ENCODE data around the gene USP25. TPM values are rescaled to one million over a fixed set of nuclear protein-coding genes. Genes with fewer than 3 reads are reported as not detected.

Gene USP25
- polyA plus RNA-seq, 3 donors from 2014 or later, result 9.6 to 12.1 (median 9.8) TPM

DNA sequence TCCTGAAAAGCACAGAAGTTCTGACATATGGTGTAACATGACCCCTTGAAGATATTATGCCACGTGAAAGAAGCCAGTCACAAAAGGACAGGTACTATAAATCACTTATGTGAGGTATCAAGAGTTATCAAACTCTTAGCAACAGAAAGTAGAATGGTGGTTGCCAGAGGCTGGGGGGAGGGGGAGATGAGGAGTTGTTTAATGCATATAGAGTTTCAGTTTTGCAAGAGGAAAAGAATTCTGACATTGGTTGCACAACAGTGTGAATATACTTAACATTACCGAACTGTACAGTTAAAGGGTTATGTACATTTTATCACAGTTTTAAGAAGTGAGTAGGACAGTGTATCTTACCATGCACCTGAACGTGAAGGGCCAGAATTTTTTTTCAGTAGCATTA, 80.0 kb downstream of the USP25 start:
- H3K27me3 Mint-ChIP-seq (ENCODE audit: low read depth in 3 of 3), result no peaks in the 10 kb centered on the region
- H3K4me1 Mint-ChIP-seq, result peaks cover 13 to 43% of the 10 kb centered on the region in 2 donors
- peak overlapping the region in 1 of 6 donors; percentile 65 for H3K27ac Mint-ChIP-seq
- H3K9me3 Mint-ChIP-seq, result peaks cover 0 to 3% (median 0%) of the 10 kb centered on the region in 6 donors
- peaks cover 13 to 37% (median 31%) of the 10 kb centered on the region in 3 donors for H3K36me3 Mint-ChIP-seq
- no peak overlapping the region for H3K4me3 Mint-ChIP-seq
- no peak for DNase-seq

DNA sequence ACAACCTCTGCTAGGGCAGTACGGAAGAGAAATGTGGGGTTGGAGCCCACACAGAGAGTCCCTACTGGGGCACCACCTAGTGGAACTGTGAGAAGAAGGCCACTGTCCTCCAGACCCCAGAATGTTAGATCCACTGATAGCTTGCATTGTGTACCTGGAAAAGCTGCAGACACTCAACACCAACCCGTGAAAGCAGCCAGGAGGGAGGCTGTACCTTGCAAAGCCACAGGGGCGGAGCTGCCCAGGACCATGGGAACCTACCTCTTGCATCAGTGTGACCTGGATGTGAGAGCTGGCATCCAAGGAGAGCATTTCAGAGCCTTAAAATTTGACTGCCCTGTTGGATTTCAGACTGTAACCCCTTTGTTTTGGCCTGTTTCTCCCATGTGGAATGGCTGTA, 85.5 kb downstream of the USP25 start:
- H3K36me3 Mint-ChIP-seq, result peaks cover 33 to 57% (median 48%) of the 10 kb centered on the region in 3 donors
- peak overlapping the region in 3 of 6 donors; percentile 4 to 37 (median 15) for H3K27ac Mint-ChIP-seq
- DNase-seq, result no peak
- H3K4me3 Mint-ChIP-seq, result no peak overlapping the region
- H3K9me3 Mint-ChIP-seq, result peaks cover 0 to 3% (median 0%) of the 10 kb centered on the region in 6 donors
- peaks cover 0 to 1% (median 0%) of the 10 kb centered on the region in 3 donors for H3K27me3 Mint-ChIP-seq (ENCODE audit: low read depth in 3 of 3)
- H3K4me1 Mint-ChIP-seq, result peaks cover 11 to 50% of the 10 kb centered on the region in 2 donors

DNA sequence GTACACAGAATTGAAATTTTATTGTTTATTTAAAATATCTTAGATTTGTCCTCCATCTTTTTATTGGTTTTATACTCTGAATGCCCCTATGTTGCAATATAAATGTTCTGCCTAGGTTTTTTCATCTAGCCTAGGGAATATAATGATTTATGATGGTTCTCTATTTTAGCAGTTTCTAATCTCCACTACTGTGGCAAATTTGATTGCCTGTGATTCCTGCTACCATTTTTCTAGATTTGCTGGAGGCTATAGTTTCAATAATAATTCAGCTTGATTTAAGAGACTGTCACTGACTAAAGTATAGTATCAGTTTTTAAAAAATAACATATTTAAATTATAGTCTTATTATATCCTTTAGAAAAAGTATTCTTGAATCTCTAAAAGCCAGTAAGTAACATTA, 90.5 kb downstream of the USP25 start:
- DNase-seq, result no peak
- Mint-ChIP-seq H3K27ac (peak overlapping the region in 1 of 6 donors; percentile 48), H3K4me3 (no peak overlapping the region), H3K27me3 (ENCODE audit: low read depth in 3 of 3) (peaks cover 0 to 3% (median 0%) of the 10 kb centered on the region in 3 donors), H3K4me1 (peaks cover 22 to 61% of the 10 kb centered on the region in 2 donors), H3K36me3 (peaks cover 20 to 41% (median 29%) of the 10 kb centered on the region in 3 donors), H3K9me3 (peaks cover 0 to 2% (median 0%) of the 10 kb centered on the region in 6 donors)

DNA sequence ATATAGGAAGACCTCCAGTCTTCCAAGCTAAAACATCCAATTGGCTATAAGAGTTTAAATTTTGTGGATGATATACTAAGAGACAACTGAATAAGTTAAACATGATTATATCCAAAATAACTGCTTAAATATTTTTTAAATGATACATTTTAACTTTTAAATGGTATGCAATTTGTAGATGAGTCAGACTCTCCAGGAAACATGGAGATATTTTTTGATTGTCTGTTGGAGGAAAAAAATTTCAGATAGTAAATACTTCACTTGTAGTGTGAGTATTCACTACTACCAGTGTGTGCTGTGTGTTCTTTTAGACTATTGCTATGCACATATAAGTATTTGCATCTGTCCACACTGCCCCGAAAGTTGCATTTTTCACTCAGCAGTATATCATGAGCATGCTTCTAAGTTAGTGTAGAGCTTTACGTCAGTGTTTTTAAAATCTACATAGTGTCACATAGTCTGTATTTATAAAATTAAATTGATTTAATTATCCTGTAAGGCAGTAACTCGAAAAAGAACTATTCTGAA, 91.1 kb downstream of the USP25 start:
- Mint-ChIP-seq H3K36me3 (peaks cover 17 to 38% (median 24%) of the 10 kb centered on the region in 3 donors), H3K4me1 (peaks cover 21 to 61% of the 10 kb centered on the region in 2 donors), H3K27ac (no peak overlapping the region), H3K4me3 (no peak overlapping the region), H3K27me3 (ENCODE audit: low read depth in 3 of 3) (peaks cover 0 to 3% (median 0%) of the 10 kb centered on the region in 3 donors), H3K9me3 (peaks cover 0 to 2% (median 0%) of the 10 kb centered on the region in 6 donors)
- DNase-seq, result no peak

DNA sequence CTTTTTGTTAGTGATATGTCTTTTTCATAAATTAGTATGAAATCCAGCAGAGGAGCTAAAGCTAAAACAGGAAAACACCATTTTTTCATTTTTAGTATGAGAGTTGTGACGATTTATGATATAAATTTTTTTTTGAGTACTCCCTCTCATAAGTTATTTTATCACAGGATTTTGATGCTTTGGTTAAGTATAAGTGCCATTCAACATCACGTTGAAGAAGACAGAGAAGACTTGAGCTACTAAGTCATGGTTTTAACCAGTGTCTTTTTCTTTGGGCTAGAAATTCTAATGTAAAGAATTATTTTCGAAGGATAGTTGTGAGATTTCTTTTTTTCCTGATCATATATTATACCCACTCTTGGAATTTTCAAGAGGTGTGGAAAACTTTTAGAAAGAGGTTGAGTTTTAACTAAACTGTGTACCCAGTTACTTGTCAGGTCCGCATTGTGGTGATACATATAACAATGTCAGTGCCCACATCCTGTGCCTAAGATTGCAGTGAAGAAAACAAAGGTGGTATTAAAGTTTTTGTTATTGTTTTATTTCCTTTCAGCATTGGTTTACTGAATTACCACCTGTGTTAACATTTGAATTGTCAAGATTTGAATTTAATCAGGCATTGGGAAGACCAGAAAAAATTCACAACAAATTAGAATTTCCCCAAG, 93.8 kb downstream of the USP25 start:
- H3K36me3 Mint-ChIP-seq, result peaks cover 9 to 27% (median 13%) of the 10 kb centered on the region in 3 donors

DNA sequence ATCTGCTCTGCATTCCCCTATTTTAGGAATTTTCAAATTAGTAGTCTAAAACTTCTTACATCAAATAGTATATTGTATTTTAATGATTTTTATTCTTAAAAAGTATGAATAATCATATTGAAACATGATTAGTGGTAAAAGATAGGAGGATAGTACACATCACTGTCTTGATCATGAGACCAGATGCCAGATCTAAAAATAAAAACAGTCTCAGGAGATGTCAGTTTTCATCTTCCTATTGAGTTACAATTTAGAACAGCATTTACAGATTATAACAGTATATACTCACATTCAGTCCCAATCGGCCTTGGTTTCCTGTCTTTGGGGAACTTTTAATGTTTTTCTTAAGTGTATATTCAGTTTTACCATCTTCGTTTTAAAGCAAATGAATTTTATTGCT, 95.9 kb downstream of the USP25 start:
- H3K4me3 Mint-ChIP-seq, result no peak overlapping the region
- no peaks in the 10 kb centered on the region for H3K9me3 Mint-ChIP-seq
- H3K27ac Mint-ChIP-seq, result peak overlapping the region in 4 of 6 donors; percentile 8 to 66 (median 40)
- peaks cover 0 to 3% (median 1%) of the 10 kb centered on the region in 3 donors for H3K27me3 Mint-ChIP-seq (ENCODE audit: low read depth in 3 of 3)
- peaks cover 9 to 19% (median 10%) of the 10 kb centered on the region in 3 donors for H3K36me3 Mint-ChIP-seq
- no peak for DNase-seq
- H3K4me1 Mint-ChIP-seq, result peaks cover 22 to 61% of the 10 kb centered on the region in 2 donors

More for the DNA sequence above, 93.8 kb downstream of the USP25 start:
- DNase-seq, result peak; percentile 6 to 43 (median 35)
- Mint-ChIP-seq H3K4me3 (peak overlapping the region; percentile 71 to 76 (median 72)), H3K27ac (peak overlapping the region; percentile 58 to 90 (median 83)), H3K9me3 (no peaks in the 10 kb centered on the region), H3K4me1 (peaks cover 21 to 52% of the 10 kb centered on the region in 2 donors), H3K27me3 (ENCODE audit: low read depth in 3 of 3) (peaks cover 0 to 3% (median 1%) of the 10 kb centered on the region in 3 donors)

DNA sequence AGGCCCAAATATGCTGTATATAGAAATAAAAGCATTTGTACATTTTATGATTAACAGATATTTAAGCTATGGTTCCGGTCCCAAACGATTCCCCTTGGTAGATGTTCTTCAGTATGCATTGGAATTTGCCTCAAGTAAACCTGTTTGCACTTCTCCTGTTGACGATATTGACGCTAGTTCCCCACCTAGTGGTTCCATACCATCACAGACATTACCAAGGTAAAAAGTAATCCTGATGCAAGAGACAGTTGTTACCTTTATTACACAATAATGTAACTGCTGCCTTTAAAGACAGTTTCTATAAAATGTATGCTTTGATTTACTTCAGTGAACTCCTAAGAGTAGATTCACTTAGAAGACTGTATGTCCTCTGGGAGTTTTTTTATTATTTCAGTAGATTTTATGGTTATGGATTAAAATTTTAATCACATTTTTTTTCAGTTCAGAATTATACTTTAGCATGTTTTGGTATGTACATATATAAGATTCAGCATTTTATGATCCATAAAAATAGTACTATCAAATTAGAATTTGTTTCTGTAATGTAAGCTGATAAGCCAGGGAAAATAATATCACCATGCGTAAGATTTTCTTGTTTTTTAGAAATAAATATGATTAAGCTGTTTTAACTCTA, 96.5 kb downstream of the USP25 start:
- H3K4me1 Mint-ChIP-seq, result peaks cover 27 to 66% of the 10 kb centered on the region in 2 donors
- peaks cover 0 to 3% (median 1%) of the 10 kb centered on the region in 3 donors for H3K27me3 Mint-ChIP-seq (ENCODE audit: low read depth in 3 of 3)
- no peak overlapping the region for H3K4me3 Mint-ChIP-seq
- peak in 2 of 3 donors; percentile 30 to 31 for DNase-seq
- peaks cover 9 to 23% (median 14%) of the 10 kb centered on the region in 3 donors for H3K36me3 Mint-ChIP-seq
- peak overlapping the region in 5 of 6 donors; percentile 19 to 40 (median 38) for H3K27ac Mint-ChIP-seq
- no peaks in the 10 kb centered on the region for H3K9me3 Mint-ChIP-seq

DNA sequence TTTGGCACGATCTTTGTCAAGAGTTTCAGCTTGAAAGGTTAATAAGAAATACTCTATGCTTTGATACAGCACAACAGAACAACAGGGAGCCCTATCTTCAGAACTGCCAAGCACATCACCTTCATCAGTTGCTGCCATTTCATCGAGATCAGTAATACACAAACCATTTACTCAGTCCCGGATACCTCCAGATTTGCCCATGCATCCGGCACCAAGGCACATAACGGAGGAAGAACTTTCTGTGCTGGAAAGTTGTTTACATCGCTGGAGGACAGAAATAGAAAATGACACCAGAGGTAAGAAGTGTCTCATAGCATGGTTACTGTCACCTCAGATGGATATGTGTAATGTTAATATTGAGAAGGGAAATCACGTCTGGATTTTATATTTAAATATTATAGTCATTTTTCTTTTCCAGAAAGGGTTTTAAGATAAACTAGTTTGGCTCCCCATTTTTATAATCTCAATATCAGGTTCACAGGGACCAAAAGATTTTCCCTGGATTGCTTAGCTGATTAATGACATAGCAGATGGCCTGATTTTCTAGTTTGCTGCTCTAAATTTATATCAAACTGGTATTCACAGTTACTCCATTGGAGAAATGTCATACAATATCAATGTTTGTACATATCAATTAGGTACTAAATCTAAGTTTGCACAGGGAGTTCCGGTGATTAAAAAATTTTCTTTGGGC, 97.3 kb downstream of the USP25 start:
- Mint-ChIP-seq H3K27me3 (ENCODE audit: low read depth in 3 of 3) (peaks cover 0 to 3% (median 3%) of the 10 kb centered on the region in 3 donors), H3K9me3 (no peaks in the 10 kb centered on the region), H3K4me3 (no peak overlapping the region), H3K27ac (peak overlapping the region in 2 of 6 donors; percentile 49 to 58), H3K36me3 (peaks cover 9 to 26% (median 17%) of the 10 kb centered on the region in 3 donors), H3K4me1 (peaks cover 35 to 69% of the 10 kb centered on the region in 2 donors)
- DNase-seq, result no peak

DNA sequence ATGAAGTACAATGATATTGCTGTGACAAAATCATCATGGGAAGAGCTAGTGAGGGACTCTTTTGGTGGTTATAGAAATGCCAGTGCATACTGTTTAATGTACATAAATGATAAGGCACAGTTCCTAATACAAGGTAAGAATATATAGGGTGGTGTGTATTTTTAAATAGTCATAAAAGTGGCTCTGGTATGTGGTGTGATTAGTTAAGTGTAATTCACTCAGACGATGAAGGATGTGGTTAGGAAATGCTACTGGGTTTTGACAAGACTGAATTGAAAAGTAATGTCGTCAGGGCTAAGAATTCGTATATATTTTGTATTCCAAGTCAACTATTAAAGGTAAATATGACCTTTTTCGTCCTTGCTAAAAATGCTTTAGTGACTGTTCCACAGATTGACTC, 101.7 kb downstream of the USP25 start:
- peak in 2 of 3 donors; percentile 7 to 19 for DNase-seq
- Mint-ChIP-seq H3K27me3 (ENCODE audit: low read depth in 3 of 3) (peaks cover 0 to 3% (median 0%) of the 10 kb centered on the region in 3 donors), H3K9me3 (no peaks in the 10 kb centered on the region), H3K36me3 (peaks cover 5 to 33% (median 21%) of the 10 kb centered on the region in 3 donors), H3K4me3 (peak overlapping the region; percentile 1 to 46 (median 11)), H3K27ac (peak overlapping the region in 5 of 6 donors; percentile 24 to 59 (median 36)), H3K4me1 (peaks cover 15 to 35% of the 10 kb centered on the region in 2 donors)

DNA sequence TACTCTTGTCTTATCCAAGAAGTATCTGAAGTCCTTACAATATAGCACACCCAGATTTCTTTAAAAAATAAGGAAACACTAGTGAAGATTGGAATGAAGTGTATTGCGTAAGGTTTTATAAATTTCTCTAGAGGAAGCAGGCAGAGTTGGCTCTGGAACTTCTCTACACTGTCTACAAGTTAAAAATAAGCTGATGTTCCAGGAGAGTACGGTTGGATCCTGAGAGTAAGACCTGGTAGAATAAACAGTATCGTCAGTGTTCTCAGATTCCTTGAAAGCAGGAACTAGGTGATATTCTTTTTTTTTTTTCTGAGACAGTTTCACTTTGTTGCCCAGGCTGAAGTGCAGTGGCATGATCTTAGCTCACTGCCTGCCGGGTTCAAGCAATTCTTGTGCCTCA, 107.9 kb downstream of the USP25 start:
- Mint-ChIP-seq H3K4me1 (peaks cover 1 to 10% of the 10 kb centered on the region in 2 donors), H3K4me3 (no peak overlapping the region), H3K9me3 (no peaks in the 10 kb centered on the region), H3K27me3 (ENCODE audit: low read depth in 3 of 3) (no peaks in the 10 kb centered on the region), H3K36me3 (peaks cover 0 to 16% (median 4%) of the 10 kb centered on the region in 3 donors), H3K27ac (no peak overlapping the region)
- no peak for DNase-seq

DNA sequence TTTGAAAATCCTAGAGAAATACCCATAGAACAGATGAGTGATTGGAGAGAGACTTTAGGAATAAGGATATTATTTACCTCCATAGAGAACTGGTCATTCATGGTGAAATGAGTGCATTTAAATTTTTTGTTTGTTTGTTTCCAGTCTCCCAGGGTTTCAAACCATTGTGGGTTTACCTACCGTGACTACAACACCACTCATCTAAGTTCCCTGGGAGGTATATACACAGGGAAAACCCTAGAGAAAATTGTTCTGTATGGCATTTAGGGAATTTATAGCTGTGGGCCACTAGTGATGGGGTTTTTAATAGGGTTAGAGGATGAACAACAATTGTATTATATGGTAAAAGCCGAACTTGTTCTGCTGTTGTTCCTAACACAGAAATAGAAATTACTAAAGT, 109.2 kb downstream of the USP25 start:
- H3K36me3 Mint-ChIP-seq, result peaks cover 0 to 9% (median 4%) of the 10 kb centered on the region in 3 donors
- H3K4me3 Mint-ChIP-seq, result no peak overlapping the region
- no peak for DNase-seq
- no peaks in the 10 kb centered on the region for H3K9me3 Mint-ChIP-seq
- no peak overlapping the region for H3K27ac Mint-ChIP-seq
- no peaks in the 10 kb centered on the region for H3K27me3 Mint-ChIP-seq (ENCODE audit: low read depth in 3 of 3)
- H3K4me1 Mint-ChIP-seq, result peaks cover 1 to 10% of the 10 kb centered on the region in 2 donors

DNA sequence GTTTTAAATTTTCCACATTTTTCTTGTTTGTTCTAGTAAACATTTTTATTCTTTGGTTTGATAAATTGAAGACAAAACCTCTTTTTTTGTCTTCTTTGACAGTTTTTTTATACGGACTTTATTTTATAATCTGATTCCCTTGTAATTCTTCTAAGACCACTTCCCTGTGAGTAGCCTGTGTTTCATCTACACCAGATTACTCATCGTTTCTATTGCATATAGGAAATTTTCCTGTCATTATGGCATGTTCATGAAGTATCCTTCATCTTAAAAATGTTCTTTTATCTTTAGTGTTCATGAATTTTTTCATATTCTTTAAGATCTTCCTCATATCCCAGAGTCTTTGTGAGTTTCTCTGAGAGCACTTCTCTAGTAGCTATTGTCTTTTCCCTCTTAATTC, 109.8 kb downstream of the USP25 start:
- H3K4me1 Mint-ChIP-seq, result peaks cover 1 to 10% of the 10 kb centered on the region in 2 donors
- H3K27ac Mint-ChIP-seq, result no peak overlapping the region
- no peaks in the 10 kb centered on the region for H3K9me3 Mint-ChIP-seq
- peaks cover 0 to 9% (median 4%) of the 10 kb centered on the region in 3 donors for H3K36me3 Mint-ChIP-seq
- no peaks in the 10 kb centered on the region for H3K27me3 Mint-ChIP-seq (ENCODE audit: low read depth in 3 of 3)
- H3K4me3 Mint-ChIP-seq, result no peak overlapping the region
- DNase-seq, result no peak

DNA sequence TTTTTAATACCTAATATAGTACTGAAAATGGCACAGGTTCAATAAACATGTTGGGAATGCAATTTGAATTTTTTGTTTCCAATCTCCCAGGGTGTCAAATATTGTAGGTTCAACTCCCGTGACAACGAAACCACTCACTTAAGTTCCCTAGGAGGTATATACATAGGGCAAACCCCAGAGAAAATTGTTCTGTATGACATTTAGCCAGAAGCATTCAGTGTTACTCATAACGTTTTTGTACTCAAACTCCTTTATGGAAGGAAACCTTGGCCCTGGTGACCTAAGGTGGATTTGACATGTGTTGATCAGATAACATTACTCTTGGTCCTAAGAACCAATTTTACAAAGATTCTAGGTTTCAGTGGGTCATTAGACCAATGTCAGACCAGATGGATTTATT, 110.6 kb downstream of the USP25 start:
- Mint-ChIP-seq H3K4me1 (peaks cover 1 to 10% of the 10 kb centered on the region in 2 donors), H3K9me3 (no peaks in the 10 kb centered on the region), H3K27ac (no peak overlapping the region), H3K4me3 (no peak overlapping the region), H3K27me3 (ENCODE audit: low read depth in 3 of 3) (no peaks in the 10 kb centered on the region), H3K36me3 (peaks cover 0 to 4% (median 0%) of the 10 kb centered on the region in 3 donors)
- no peak for DNase-seq
